Neural progenitor cell (in vitro differentiated cells): ENCODE results near the gene SLC6A17.
A peak's percentile ranks its signal among the peaks of the same experiment; 100 is the strongest.

Source experiments
- EZH2 ChIP-seq: fragments of 200-600 bp; sonication (generic); IDR thresholded peaks from 2 replicates; pipeline ENCODE4 v1.6.1; 2017; ENCODE audit warnings: antibody characterized with exemption, mild to moderate bottlenecking, moderate library complexity
- TF ChIP-seq, protein P1 (sequence below): fragments of 200-600 bp; sonication (generic); IDR thresholded peaks from 2 replicates; pipeline ENCODE4 v1.5.1; 2017; ENCODE audit warnings: antibody characterized with exemption, mild to moderate bottlenecking

DNA sequence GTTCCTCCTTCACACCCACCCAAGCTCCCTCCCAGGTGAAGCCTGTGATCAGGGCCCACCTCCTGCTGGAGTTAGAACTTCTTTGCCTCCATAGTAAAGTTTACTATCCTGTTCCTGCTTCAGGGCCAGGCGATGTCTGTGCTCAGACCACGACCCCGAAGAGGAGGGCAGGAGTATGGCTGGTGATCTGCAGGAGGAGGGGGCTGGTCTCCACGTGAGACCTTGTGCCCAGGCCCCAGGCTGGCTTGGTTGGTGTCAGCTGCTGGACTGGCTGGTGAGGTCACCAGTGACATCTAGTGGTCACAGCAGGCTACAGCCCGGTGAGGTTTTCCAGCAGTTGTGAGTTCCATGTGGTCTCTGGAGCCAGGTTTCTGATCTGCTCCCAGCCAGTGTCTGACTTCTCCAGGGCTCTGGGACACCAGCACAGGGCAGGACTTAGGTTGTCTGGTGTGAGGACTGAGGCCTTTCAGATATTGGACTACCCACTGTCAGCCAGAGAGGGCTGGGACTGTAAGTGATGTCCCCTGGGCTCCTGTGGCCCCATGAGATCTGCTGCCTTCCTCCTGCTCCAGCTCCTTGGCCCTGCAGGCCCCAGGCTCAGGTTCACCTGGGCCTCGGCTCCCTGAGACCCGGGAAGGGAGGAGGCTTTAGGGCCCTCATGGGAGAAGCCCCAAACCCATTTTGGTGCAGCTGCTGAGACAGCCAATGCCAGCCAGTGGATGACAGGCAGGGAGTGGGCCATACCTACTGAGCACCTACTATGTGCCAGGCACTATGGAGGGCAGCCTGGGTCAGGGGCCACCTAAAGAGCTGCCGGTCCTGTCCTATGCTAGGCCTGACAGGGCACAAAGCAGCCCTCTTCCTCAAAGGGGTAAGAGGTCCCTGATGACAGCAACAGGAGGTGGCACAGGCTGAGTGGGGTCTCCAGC is 44.0 kb upstream of the SLC6A17 start:
- TF ChIP-seq, protein P1, sequence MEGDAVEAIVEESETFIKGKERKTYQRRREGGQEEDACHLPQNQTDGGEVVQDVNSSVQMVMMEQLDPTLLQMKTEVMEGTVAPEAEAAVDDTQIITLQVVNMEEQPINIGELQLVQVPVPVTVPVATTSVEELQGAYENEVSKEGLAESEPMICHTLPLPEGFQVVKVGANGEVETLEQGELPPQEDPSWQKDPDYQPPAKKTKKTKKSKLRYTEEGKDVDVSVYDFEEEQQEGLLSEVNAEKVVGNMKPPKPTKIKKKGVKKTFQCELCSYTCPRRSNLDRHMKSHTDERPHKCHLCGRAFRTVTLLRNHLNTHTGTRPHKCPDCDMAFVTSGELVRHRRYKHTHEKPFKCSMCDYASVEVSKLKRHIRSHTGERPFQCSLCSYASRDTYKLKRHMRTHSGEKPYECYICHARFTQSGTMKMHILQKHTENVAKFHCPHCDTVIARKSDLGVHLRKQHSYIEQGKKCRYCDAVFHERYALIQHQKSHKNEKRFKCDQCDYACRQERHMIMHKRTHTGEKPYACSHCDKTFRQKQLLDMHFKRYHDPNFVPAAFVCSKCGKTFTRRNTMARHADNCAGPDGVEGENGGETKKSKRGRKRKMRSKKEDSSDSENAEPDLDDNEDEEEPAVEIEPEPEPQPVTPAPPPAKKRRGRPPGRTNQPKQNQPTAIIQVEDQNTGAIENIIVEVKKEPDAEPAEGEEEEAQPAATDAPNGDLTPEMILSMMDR: peak; percentile 88
- TF ChIP-seq EZH2: no peak
